Measurements from ENCODE around the gene LRBA.

- TF ChIP-seq, protein P1, sequence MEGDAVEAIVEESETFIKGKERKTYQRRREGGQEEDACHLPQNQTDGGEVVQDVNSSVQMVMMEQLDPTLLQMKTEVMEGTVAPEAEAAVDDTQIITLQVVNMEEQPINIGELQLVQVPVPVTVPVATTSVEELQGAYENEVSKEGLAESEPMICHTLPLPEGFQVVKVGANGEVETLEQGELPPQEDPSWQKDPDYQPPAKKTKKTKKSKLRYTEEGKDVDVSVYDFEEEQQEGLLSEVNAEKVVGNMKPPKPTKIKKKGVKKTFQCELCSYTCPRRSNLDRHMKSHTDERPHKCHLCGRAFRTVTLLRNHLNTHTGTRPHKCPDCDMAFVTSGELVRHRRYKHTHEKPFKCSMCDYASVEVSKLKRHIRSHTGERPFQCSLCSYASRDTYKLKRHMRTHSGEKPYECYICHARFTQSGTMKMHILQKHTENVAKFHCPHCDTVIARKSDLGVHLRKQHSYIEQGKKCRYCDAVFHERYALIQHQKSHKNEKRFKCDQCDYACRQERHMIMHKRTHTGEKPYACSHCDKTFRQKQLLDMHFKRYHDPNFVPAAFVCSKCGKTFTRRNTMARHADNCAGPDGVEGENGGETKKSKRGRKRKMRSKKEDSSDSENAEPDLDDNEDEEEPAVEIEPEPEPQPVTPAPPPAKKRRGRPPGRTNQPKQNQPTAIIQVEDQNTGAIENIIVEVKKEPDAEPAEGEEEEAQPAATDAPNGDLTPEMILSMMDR (IDR thresholded peaks at IDR 0.05): no peak
- no peak for TF ChIP-seq TEAD1 (CRISPR knock-in tag; IDR thresholded peaks at IDR 0.05)
These were observed 30.8 kb upstream of the LRBA start for GRCh38 chr4:151045907-151046306.
